ENCODE data around the gene SLC35A2. TPM values are rescaled to one million over a fixed set of nuclear protein-coding genes. Genes with fewer than 3 reads are reported as not detected.

Gene SLC35A2
- total and polyA plus RNA-seq, 3 experiments from 2014 or later, result 13.2 to 27.2 (median 27.1) TPM

DNA sequence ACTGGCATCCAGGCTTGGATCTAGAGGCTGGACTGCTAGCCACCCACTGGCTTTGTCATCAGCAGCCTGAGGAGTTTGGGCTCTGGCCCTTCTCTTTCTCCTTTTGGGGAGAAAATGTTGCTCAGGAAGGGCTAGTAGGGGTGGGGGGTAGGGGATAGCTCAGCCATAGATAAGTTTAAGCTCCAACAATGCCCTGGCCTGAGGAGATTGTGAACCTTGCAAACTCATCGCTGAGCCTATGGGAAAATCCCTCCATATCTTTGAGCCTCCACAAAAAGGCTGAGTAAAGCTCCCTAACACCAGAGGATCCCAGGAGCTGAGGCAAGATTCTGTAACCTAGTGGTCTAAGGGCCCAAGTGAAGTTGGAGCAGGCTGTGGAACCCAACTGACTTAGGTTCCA lies 37.1 kb upstream of the SLC35A2 start:
- Mint-ChIP-seq H3K4me1 (peaks cover 39 to 65% (median 53%) of the 10 kb centered on the region in 3 donors), H3K4me3 (no peak overlapping the region), H3K27me3 (peaks cover 0 to 8% of the 10 kb centered on the region in 2 donors), H3K9me3 (no peaks in the 10 kb centered on the region), H3K36me3 (peaks cover 0 to 20% (median 5%) of the 10 kb centered on the region in 3 donors), H3K27ac (peak overlapping the region in 1 of 8 donors; percentile 43)
- H3K27me3 ChIP-seq (ENCODE audit: insufficient read depth, low read length, poor library complexity, severe bottlenecking), result no peaks in the 10 kb centered on the region
- no peaks in the 10 kb centered on the region for H3K36me3 ChIP-seq (ENCODE audit: insufficient read depth, low read length)
- no peak overlapping the region for H3K4me3 ChIP-seq (ENCODE audit: low read length)
- H3K4me1 ChIP-seq (ENCODE audit: insufficient read depth, low read length), result peaks cover 23% of the 10 kb centered on the region
- ChIA-PET POLR2A (no interaction called here), CTCF (interaction anchor here (1.2 to 1.6 kb wide), 3 partner anchors 8 to 301 kb away, joined by 3 to 7 read pairs (median 4); no protein-coding TSS in a partner anchor)
- H3K27ac ChIP-seq (ENCODE audit: low read depth, low read length), result no peak overlapping the region
- DNase-seq, result no peak
- no peaks in the 10 kb centered on the region for H3K9me3 ChIP-seq (ENCODE audit: low read length)

DNA sequence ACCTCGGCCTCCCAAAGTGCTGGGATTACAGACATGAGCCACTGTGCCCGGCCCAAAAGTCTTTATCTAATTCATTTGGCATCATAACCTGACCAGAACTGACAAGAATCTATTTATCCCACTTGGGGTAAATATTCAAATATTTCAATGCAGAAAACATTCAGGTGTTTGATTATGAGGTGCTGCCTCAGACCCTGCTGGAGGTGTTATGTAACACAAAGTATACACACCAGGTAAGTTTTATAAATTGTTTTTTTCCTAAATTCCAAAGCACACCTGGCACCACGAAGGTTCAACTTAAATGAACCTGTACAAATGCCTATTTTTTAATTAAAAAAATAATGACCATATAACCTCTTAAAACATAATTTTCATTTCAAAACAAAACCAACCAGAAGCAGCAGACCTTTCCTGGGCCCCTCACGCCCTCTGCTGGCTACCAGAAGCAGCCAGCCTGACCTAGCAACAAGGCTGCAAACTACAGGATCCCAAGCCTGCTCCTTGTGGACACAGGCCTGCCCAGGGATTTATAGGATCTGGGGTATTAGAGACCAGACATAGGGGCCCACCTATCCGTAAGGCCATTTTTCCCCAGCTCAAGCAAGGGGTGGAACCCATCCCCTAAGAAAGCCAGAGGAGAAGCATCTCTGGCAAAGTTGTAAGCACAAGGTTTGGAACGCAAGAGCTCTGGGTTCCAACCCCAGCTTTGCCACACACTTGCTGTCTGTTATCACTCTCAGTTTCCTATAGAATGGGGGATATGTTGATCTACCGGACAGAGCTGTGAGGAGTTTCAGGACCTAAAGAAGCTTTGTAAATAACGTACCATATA lies 34.3 kb upstream of the SLC35A2 start:
- H3K4me3 Mint-ChIP-seq, result peak overlapping the region in 2 of 7 donors; percentile 4 to 51
- H3K36me3 Mint-ChIP-seq, result peaks cover 0 to 31% (median 7%) of the 10 kb centered on the region in 3 donors
- H3K27me3 Mint-ChIP-seq, result peaks cover 0 to 6% of the 10 kb centered on the region in 2 donors
- Histone ChIP-seq H3K36me3 (ENCODE audit: insufficient read depth, low read length) (no peaks in the 10 kb centered on the region), H3K27me3 (ENCODE audit: insufficient read depth, low read length, poor library complexity, severe bottlenecking) (no peaks in the 10 kb centered on the region), H3K4me3 (ENCODE audit: low read length) (no peak overlapping the region), H3K27ac (ENCODE audit: low read depth, low read length) (no peak overlapping the region), H3K9me3 (ENCODE audit: low read length) (no peaks in the 10 kb centered on the region), H3K4me1 (ENCODE audit: insufficient read depth, low read length) (peaks cover 41% of the 10 kb centered on the region)
- ChIA-PET CTCF (interaction anchor here (0.6 to 4.5 kb wide), 8 partner anchors 8 to 297 kb away, joined by 3 to 21 read pairs (median 7); partner anchors contain the start of genes OTUD5, PQBP1 and SLC35A2), POLR2A (interaction anchor here (0.7 to 0.9 kb wide), 2 partner anchors 28 to 29 kb away, joined by 5 to 9 read pairs; no protein-coding TSS in a partner anchor)
- peak overlapping the region in 7 of 8 donors; percentile 22 to 92 (median 62) for H3K27ac Mint-ChIP-seq
- no peaks in the 10 kb centered on the region for H3K9me3 Mint-ChIP-seq
- DNase-seq, result peak; percentile 24 to 68 (median 53)
- peaks cover 47 to 65% (median 62%) of the 10 kb centered on the region in 3 donors for H3K4me1 Mint-ChIP-seq

DNA sequence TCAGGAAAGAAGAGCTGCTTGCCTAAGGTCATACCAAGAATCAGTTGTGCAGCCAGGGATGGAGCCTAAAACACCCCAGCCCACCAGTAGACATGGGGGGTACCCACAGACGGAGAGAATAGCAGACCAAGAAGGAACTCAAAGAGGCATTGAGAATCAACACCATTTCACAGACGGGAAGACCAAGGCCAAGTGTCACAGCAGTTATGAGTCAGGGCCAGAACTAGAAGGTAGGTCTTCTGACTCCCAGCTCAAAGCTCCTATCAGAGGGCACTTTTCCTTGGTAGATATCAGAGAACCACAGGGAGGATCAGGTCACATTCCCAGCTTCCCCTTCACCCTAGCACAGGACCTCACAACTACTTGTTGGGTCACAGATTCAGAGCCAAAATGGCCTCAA lies 31.4 kb upstream of the SLC35A2 start:
- peak overlapping the region in 7 of 8 donors; percentile 87 to 98 (median 91) for H3K27ac Mint-ChIP-seq
- ChIA-PET POLR2A (interaction anchor here (1.5 kb wide), 1 partner anchor 12 kb away, joined by 5 read pairs; no protein-coding TSS in a partner anchor), CTCF (interaction anchor here (1.1 kb wide), 1 partner anchor 13 kb away, joined by 3 read pairs; no protein-coding TSS in a partner anchor)
- peak overlapping the region in 1 of 7 donors; percentile 32 for H3K4me3 Mint-ChIP-seq
- DNase-seq, result no peak
- no peaks in the 10 kb centered on the region for H3K9me3 Mint-ChIP-seq
- H3K9me3 ChIP-seq (ENCODE audit: low read length), result no peaks in the 10 kb centered on the region
- no peaks in the 10 kb centered on the region for H3K36me3 ChIP-seq (ENCODE audit: insufficient read depth, low read length)
- no peaks in the 10 kb centered on the region for H3K27me3 ChIP-seq (ENCODE audit: insufficient read depth, low read length, poor library complexity, severe bottlenecking)
- peaks cover 0 to 35% (median 5%) of the 10 kb centered on the region in 3 donors for H3K36me3 Mint-ChIP-seq
- peak overlapping the region; percentile 54 for H3K27ac ChIP-seq (ENCODE audit: low read depth, low read length)
- H3K4me3 ChIP-seq (ENCODE audit: low read length), result no peak overlapping the region
- peaks cover 0 to 7% of the 10 kb centered on the region in 2 donors for H3K27me3 Mint-ChIP-seq
- peaks cover 69% of the 10 kb centered on the region for H3K4me1 ChIP-seq (ENCODE audit: insufficient read depth, low read length)
- H3K4me1 Mint-ChIP-seq, result peaks cover 71 to 84% (median 84%) of the 10 kb centered on the region in 3 donors

DNA sequence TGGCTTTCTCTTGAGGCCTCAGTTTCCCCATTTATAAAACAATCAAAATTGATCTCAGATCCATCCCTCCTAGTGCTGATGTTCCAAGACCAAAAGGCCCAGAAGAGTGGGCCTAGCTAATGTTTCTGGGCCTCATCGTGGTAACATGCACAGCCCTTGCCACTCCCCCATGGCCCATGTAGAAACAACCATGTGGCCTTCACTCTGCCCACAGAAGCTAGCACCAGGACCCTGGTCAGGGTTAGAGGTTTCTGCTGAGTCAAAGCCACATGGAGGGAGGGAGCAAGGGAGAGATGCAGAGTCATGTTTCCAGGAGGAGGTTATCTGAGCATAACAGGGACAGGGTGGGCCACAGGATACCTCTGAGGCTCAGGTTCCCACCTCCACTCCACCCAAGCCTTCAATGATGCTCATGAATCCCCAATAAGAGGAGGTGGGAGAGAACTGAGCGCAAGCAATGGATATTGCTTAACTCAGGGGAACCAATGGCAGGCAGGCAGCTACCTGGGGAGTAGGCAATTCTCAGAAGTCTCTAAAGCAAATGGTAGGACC lies 29.0 kb upstream of the SLC35A2 start:
- Histone ChIP-seq H3K9me3 (ENCODE audit: low read length) (no peaks in the 10 kb centered on the region), H3K27me3 (ENCODE audit: insufficient read depth, low read length, poor library complexity, severe bottlenecking) (no peaks in the 10 kb centered on the region), H3K27ac (ENCODE audit: low read depth, low read length) (peak overlapping the region; percentile 73), H3K4me1 (ENCODE audit: insufficient read depth, low read length) (peaks cover 85% of the 10 kb centered on the region), H3K4me3 (ENCODE audit: low read length) (peak overlapping the region; percentile 56), H3K36me3 (ENCODE audit: insufficient read depth, low read length) (no peaks in the 10 kb centered on the region)
- Mint-ChIP-seq H3K4me3 (peak overlapping the region in 6 of 7 donors; percentile 23 to 89 (median 78)), H3K9me3 (no peaks in the 10 kb centered on the region), H3K36me3 (peaks cover 0 to 40% (median 7%) of the 10 kb centered on the region in 3 donors), H3K4me1 (peaks cover 83 to 90% (median 90%) of the 10 kb centered on the region in 3 donors), H3K27ac (peak overlapping the region; percentile 93 to 97 (median 94)), H3K27me3 (peaks cover 0 to 2% of the 10 kb centered on the region in 2 donors)
- POLR2A ChIA-PET, result interaction anchor here (0.7 to 2.8 kb wide), 4 partner anchors 18 to 464 kb away, joined by 3 to 17 read pairs (median 5); partner anchors contain the start of genes PQBP1 and TIMM17B
- CTCF ChIA-PET, result interaction anchor here (0.9 to 2.1 kb wide), 5 partner anchors 9 to 309 kb away, joined by 3 to 7 read pairs (median 3); no protein-coding TSS in a partner anchor
- no peak for DNase-seq

DNA sequence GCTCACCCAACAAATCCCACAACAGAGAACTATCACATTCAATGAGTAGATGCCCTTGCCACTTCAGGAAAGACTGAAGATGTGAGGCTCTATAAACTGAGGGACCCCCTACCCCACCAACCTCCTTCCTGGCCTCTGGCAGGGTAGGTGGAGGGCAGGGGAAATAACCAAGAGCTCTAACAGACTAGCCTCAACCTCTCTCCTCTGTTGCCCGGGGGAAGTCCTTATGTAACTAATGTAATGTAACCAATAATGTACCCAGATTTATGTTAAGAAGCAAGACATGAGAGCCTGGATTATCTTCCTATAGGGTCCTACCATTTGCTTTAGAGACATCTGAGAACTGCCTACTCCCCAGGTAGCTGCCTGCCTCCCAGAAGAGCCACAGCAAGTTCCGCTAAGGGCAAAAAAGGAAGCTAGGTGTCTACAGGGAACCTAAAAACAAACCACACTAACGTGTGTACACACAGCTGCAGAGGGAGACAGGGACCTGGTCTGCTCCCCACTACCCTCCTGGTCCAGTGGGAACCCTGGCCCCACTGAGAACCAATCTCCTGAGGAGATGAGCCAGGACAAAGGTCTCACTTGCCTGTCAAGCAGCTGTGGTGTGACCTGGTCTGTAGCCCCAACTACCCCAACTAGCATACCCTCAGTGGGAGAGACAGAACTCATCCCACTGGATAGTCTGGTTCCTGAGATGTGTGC lies 28.2 kb upstream of the SLC35A2 start:
- Histone ChIP-seq H3K4me1 (ENCODE audit: insufficient read depth, low read length) (peaks cover 92% of the 10 kb centered on the region), H3K4me3 (ENCODE audit: low read length) (peak overlapping the region; percentile 56), H3K36me3 (ENCODE audit: insufficient read depth, low read length) (no peaks in the 10 kb centered on the region), H3K27ac (ENCODE audit: low read depth, low read length) (peak overlapping the region; percentile 73), H3K27me3 (ENCODE audit: insufficient read depth, low read length, poor library complexity, severe bottlenecking) (no peaks in the 10 kb centered on the region), H3K9me3 (ENCODE audit: low read length) (no peaks in the 10 kb centered on the region)
- H3K36me3 Mint-ChIP-seq, result peaks cover 2 to 48% (median 10%) of the 10 kb centered on the region in 3 donors
- H3K27me3 Mint-ChIP-seq, result peaks cover 0 to 2% of the 10 kb centered on the region in 2 donors
- H3K9me3 Mint-ChIP-seq, result no peaks in the 10 kb centered on the region
- peak overlapping the region; percentile 93 to 97 (median 94) for H3K27ac Mint-ChIP-seq
- ChIA-PET POLR2A (interaction anchor here (0.8 to 2.8 kb wide), 3 partner anchors 19 to 42 kb away, joined by 3 to 17 read pairs (median 3); partner anchors contain the start of genes PQBP1 and TIMM17B), CTCF (interaction anchor here (1.0 to 2.1 kb wide), 4 partner anchors 9 to 291 kb away, joined by 3 to 7 read pairs (median 4); no protein-coding TSS in a partner anchor)
- DNase-seq, result peak in 2 of 5 donors; percentile 33 to 64
- H3K4me1 Mint-ChIP-seq, result peaks cover 88 to 98% (median 95%) of the 10 kb centered on the region in 3 donors
- peak overlapping the region; percentile 23 to 89 (median 77) for H3K4me3 Mint-ChIP-seq

DNA sequence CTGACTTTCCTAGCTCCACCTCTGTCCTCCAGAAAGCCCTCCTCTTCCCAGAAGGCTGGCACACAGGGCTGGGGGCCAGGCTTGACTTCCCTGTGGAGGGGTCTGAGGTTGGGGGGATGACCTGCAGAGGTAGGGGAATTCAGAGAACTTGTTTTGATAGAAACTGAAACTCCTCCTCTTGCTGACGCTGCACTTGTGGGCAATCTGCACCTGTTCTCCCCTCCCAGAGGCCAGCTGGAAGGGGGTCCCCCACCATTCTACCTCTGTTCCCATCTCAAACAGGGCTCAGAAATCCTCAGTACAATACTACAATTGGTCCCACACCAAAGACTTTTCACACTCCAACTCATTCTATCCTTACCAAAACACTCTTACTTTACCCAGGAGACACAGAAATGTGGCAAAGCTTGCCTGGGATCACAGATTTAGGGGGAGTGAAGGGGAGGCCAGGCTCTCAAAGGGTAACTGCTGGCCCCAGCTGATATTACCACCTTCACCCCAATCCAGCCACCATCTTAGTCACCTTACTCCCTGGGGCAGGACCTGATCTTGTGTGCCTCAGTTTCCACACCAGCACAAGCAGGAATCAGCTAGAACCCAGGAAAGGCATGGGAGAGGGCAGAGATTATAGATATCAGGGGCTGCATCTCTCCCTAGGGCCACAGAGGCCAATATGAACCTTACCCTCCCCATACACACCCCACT lies 27.4 kb upstream of the SLC35A2 start:
- H3K27me3 Mint-ChIP-seq, result peaks cover 0 to 4% of the 10 kb centered on the region in 2 donors
- peak; percentile 34 to 85 (median 71) for DNase-seq
- Histone ChIP-seq H3K36me3 (ENCODE audit: insufficient read depth, low read length) (peaks cover 5% of the 10 kb centered on the region), H3K9me3 (ENCODE audit: low read length) (no peaks in the 10 kb centered on the region), H3K27ac (ENCODE audit: low read depth, low read length) (peak overlapping the region; percentile 73), H3K4me1 (ENCODE audit: insufficient read depth, low read length) (peaks cover 93% of the 10 kb centered on the region), H3K4me3 (ENCODE audit: low read length) (peak overlapping the region; percentile 58), H3K27me3 (ENCODE audit: insufficient read depth, low read length, poor library complexity, severe bottlenecking) (no peaks in the 10 kb centered on the region)
- POLR2A ChIA-PET, result interaction anchor here (1.4 to 2.8 kb wide), 2 partner anchors 20 to 23 kb away, joined by 3 to 17 read pairs; no protein-coding TSS in a partner anchor
- CTCF ChIA-PET, result interaction anchor here (1.3 to 2.7 kb wide), 3 partner anchors 8 to 19 kb away, joined by 4 to 18 read pairs (median 9); partner anchors contain the start of gene OTUD5
- peaks cover 6 to 52% (median 17%) of the 10 kb centered on the region in 3 donors for H3K36me3 Mint-ChIP-seq
- H3K27ac Mint-ChIP-seq, result peak overlapping the region; percentile 93 to 97 (median 94)
- H3K4me3 Mint-ChIP-seq, result peak overlapping the region; percentile 74 to 93 (median 80)
- no peaks in the 10 kb centered on the region for H3K9me3 Mint-ChIP-seq
- peaks cover 91 to 99% (median 95%) of the 10 kb centered on the region in 3 donors for H3K4me1 Mint-ChIP-seq

Data from CD8-positive, alpha-beta memory T cell (primary cell).